Fibroblast of villous mesenchyme (primary cell): ENCODE measurements around the gene COPZ2. TPM values are rescaled to one million over a fixed set of nuclear protein-coding genes. Genes with fewer than 3 reads are reported as not detected.
A peak's percentile ranks its signal among the peaks of the same experiment; 100 is the strongest.

Source experiments
- DNase-seq: peaks from one replicate; pipeline ENCODE4 v3.0.0-alpha.2; 2010; ENCODE audit warnings: low read depth
- H3K4me3 ChIP-seq: 2 replicates; pipeline ENCODE4 v1.5.1; 2011; ENCODE audit warnings: low read depth, mild to moderate bottlenecking, low read length
- small RNA-seq: library from RNA; depleted of rRNA; stranded (forward); fragments of <200 nt; gene quantifications from one replicate; pipeline ENCODE3, GENCODE V24; 2012
- total RNA-seq: library from RNA; depleted of rRNA; stranded (reverse); fragments of >200 nt; gene quantifications from 2 replicates; pipeline ENCODE4 v1.2.3, GENCODE V29; 2012
- TF ChIP-seq, protein P1 (sequence below): IDR thresholded peaks from 2 replicates; pipeline ENCODE4 v1.5.1; 2012; ENCODE audit warnings: low read depth, mild to moderate bottlenecking, low read length; ENCODE audit not compliant: insufficient read depth

Gene COPZ2
- total RNA-seq, 1 donor: 61.3 TPM

DNA sequence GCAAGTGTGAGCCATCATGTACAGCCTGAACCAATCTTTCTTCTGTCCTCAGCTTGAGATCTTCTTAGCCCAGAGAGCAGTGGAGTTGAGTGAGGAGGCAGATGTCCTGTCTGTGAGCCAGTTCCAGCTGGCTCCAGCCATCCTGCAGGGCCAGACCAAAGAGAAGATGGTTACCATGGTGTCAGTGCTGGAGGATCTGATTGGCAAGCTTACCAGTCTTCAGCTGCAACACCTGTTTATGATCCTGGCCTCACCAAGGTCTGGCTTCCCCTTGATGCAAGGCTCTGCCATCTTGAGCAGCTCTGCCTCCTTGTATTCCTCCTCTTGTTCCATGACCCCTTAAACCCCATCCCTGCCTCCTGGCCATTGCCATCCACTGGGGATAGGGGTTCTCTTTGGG is 57.1 kb downstream of the COPZ2 start:
- TF ChIP-seq, protein P1, sequence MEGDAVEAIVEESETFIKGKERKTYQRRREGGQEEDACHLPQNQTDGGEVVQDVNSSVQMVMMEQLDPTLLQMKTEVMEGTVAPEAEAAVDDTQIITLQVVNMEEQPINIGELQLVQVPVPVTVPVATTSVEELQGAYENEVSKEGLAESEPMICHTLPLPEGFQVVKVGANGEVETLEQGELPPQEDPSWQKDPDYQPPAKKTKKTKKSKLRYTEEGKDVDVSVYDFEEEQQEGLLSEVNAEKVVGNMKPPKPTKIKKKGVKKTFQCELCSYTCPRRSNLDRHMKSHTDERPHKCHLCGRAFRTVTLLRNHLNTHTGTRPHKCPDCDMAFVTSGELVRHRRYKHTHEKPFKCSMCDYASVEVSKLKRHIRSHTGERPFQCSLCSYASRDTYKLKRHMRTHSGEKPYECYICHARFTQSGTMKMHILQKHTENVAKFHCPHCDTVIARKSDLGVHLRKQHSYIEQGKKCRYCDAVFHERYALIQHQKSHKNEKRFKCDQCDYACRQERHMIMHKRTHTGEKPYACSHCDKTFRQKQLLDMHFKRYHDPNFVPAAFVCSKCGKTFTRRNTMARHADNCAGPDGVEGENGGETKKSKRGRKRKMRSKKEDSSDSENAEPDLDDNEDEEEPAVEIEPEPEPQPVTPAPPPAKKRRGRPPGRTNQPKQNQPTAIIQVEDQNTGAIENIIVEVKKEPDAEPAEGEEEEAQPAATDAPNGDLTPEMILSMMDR: no peak
- DNase-seq: no peak
- no peak overlapping the region for H3K4me3 ChIP-seq

DNA sequence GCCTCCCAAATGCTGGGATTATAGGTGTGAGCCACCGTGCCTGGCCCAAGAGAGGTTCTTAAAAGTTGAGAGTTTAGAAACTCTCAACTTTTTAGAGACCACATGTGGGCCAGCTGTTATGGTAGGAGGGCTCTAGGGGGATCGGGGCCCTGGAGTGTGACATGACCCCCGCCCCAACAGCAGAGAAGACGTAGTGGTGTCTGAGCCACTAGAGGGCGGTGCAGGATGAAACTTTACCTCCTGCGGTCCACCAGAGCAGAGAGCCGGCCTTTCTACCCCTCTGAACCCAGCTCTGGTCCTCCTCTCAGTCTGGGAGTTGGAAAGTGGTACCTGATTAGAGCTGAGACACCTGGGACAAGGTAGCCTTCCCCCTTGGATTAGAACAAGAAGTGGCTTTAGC is 59.3 kb downstream of the COPZ2 start:
- TF ChIP-seq, protein P1: peak; percentile 72
- no peak overlapping the region for H3K4me3 ChIP-seq
- peak; percentile 63 for DNase-seq

Small RNA genes lying within 50 kb of the gene (small RNA-seq; reads per million reads assigned to genes)
- gene AC004477.2: not detected
- 3,043 reads per million, percentile 99 among the genes with 10 or more reads in this experiment for gene MIR152

Other genes with a start within 250 kb of the COPZ2 start
- gene OSBPL7, start 216.0 kb downstream of the COPZ2 start, total RNA-seq: 6.9 and 13.5 TPM in 2 replicates
- 20.7 and 24.5 TPM in 2 replicates for gene MRPL10, start 206.3 kb downstream of the COPZ2 start, total RNA-seq
- under 0.01 and 0.32 TPM in 2 replicates for gene LRRC46, start 206.1 kb downstream of the COPZ2 start, total RNA-seq
- gene SCRN2, start 196.5 kb downstream of the COPZ2 start, total RNA-seq: 25.0 and 33.2 TPM in 2 replicates
- gene SP6, start 186.6 kb downstream of the COPZ2 start, total RNA-seq: under 0.01 TPM in 2 replicates
- 0.64 and 2.2 TPM in 2 replicates for gene SP2, start 141.6 kb downstream of the COPZ2 start, total RNA-seq
- gene PNPO, start 96.2 kb downstream of the COPZ2 start, total RNA-seq: 20.0 and 49.2 TPM in 2 replicates
- not detected in 2 replicates for gene PRR15L, start 79.9 kb downstream of the COPZ2 start, total RNA-seq
- 32.4 and 41.6 TPM in 2 replicates for gene CDK5RAP3, start 66.7 kb downstream of the COPZ2 start, total RNA-seq
- gene NFE2L1, start 10.6 kb upstream of the COPZ2 start, total RNA-seq: 110 and 132 TPM in 2 replicates
- gene CBX1, start 63.7 kb upstream of the COPZ2 start, total RNA-seq: 42.5 and 60.9 TPM in 2 replicates
- 12.9 and 19.0 TPM in 2 replicates for gene SNX11, start 70.0 kb upstream of the COPZ2 start, total RNA-seq